Fibroblast of villous mesenchyme (primary cell): ENCODE results near the gene RPS23. TPM values are rescaled to one million over a fixed set of nuclear protein-coding genes. Genes with fewer than 3 reads are reported as not detected.
A peak's percentile ranks its signal among the peaks of the same experiment; 100 is the strongest.
"Not testable (repeated sequence)": the region's sequence is repeated elsewhere in the genome, so short reads cannot be mapped to it uniquely, and the experiment has no call there.

Source experiments
- DNase-seq: peaks from one replicate; pipeline ENCODE4 v3.0.0-alpha.2; 2010; ENCODE audit warnings: low read depth
- H3K4me3 ChIP-seq: 2 replicates; pipeline ENCODE4 v1.5.1; 2011; ENCODE audit warnings: low read depth, mild to moderate bottlenecking, low read length
- CTCF ChIP-seq: IDR thresholded peaks from 2 replicates; pipeline ENCODE4 v1.5.1; 2012; ENCODE audit warnings: low read depth, mild to moderate bottlenecking, low read length; ENCODE audit not compliant: insufficient read depth
- total RNA-seq: library from RNA; depleted of rRNA; stranded (reverse); fragments of >200 nt; gene quantifications from 2 replicates; pipeline ENCODE4 v1.2.3, GENCODE V29; 2012

The RPS23 gene
- total RNA-seq, 1 donor = 2,371 TPM

DNA sequence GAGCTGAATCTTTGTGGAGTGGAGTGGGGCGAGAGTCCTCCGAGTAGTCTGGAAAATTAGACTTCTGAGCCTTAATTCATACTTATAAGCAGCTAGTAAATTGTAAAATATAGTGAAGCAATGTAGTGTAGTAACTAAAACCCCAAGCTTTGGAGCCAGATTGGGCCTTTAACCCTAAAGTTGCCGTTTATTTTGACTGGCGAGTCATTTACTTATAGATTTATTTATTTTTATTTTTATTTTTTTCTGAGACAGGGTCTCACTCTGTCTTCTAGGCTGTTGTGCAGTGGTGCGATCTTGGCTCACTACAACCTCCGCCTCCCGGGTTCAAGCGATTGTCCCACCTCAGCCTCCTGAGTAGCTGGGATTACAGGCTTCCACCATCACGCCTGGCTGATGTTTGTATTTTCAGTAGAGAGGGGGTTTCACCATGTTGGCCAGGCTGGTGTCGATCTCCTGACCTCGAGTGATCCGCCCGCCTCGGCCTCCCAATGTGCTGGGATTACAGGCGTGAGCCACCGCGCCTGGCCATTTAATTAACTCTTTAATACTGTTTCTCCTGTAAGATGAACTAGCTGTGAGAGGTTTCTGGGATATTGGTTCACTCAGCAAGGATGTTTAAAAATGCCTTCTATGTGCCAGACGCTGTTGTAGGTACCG lies 687 bp upstream of the RPS23 start:
- H3K4me3 ChIP-seq = peak overlapping the region; percentile 77
- no peak for DNase-seq
- TF ChIP-seq CTCF = no peak

GRCh38 chr5:82277613-82277986 lies 554 bp downstream of the RPS23 start:
- peak; percentile 12 for DNase-seq

DNA sequence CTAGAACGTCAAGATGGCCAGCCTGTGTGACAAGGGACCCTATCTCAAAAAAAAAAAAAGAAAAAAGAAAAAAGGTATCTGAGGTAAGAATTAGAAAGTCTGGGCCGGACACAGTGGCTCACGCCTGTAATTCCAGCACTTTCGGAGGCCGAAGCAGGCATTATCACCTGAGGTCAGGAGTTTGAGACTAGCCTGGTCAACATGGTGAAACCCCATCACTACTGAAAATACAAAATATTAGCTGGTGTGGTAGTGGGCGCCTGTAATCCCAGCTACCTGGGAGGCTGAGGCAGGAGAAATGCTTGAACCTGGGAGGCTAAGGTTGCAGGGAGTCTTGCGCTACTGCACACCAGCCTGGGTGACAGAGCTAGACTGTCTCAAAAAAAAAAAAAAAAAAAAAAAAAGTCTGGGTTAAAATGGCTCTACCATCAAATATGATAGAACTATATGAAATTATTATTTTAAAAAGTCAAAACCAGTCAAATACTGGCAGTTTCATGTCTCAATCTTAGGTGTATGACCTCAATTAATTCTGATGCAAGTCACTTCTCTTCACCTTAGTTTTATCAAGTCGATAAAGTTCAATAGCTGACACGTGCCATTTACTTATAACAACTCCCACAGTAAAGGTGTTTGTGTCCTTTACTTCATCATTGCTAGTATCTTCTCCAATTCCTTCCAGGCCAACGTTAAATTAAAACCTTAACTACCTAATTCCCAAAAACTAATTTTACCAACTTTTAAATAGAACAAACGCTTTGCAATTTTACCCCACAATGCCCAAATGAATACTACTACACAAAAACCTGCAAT lies 1.1 kb downstream of the RPS23 start:
- DNase-seq = no peak
- peak overlapping the region; percentile 77 for H3K4me3 ChIP-seq
- no peak for TF ChIP-seq CTCF

More at GRCh38 chr5:82277613-82277986, 554 bp downstream of the RPS23 start:
- TF ChIP-seq CTCF = no peak
- peak overlapping the region; percentile 77 for H3K4me3 ChIP-seq

DNA sequence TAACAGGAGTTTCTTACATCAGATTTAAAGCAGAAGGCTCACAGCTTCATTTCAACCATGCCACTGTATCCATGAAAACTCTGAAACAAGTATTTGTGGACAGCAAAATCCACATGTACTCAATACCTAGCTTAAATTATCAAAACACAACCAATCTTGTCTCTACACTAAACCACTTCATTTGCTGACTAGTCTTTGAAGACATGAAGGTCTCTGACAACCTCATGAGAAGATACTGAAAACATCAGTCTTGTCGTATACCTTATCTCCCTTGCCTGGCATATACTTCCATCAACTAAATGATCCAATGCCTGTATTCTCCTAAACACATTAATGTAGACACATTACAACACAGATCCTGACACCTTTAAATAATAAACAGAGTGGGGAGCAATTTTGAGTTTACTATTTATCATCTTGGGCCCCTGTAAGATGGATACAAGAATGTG lies 2.9 kb downstream of the RPS23 start:
- TF ChIP-seq CTCF = no peak
- no peak overlapping the region for H3K4me3 ChIP-seq
- DNase-seq = no peak

- DNase-seq = no peak
- no peak for TF ChIP-seq CTCF
- H3K4me3 ChIP-seq = no peak overlapping the region
Measured at GRCh38 chr5:82274343-82275211, 3.6 kb downstream of the RPS23 start.

DNA sequence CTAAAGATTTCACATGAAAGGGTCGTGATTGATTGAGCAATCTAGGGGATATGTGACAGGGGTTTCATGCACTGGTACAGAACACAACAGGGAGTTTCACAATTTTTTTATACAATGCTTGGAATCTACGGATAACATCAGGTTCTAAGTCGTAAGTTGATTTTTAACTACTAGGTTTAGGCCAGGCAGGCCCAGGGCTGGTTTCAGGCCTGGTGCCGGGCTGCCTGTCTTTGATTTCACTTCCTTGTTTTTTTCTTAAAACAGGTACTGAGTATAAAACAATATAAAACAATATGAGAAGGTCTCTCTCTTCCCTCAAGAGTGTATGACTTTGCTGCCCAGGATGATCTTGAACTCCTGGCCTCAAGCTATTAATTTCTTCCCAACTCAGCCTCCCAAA lies 4.7 kb downstream of the RPS23 start:
- not testable (repeated sequence) for H3K4me3 ChIP-seq, DNase-seq

DNA sequence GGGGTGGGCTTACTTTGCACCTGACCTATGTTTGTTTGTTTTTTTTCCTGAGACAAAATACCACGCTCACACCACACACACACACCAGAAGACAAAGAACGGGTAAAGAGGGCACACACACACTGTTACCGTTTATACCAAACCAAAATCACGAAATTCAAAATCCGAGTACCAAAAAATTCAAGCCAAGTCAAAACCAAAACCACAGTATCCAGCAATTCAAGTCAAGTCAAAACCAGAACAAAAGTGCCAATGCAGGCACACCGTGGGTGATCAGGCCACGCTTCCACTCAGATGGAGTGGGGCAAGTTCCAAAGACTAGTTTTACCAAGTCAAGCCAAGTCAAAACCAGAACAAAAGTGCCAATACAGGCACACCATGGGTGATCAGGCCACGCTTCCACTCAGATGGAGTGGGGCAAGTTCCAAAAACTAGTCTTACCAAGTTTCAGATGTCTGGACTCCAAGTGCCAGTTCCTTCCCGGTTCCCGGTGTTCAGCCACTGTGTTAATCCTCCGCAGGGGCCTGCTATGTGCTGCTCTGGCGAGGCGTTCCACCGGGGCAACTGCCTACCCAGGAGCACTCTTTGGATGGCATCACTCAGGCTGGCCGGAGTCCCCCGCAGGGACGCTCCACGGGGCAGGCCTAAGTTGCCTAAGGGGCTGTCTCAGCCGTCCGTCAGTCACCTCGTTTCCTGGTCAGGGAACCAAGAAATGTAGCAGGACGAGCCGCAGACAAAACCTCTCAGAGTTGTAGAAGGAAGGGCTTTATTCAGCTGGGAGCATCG lies 5.4 kb downstream of the RPS23 start:
- DNase-seq, H3K4me3 ChIP-seq: not testable (repeated sequence)

DNA sequence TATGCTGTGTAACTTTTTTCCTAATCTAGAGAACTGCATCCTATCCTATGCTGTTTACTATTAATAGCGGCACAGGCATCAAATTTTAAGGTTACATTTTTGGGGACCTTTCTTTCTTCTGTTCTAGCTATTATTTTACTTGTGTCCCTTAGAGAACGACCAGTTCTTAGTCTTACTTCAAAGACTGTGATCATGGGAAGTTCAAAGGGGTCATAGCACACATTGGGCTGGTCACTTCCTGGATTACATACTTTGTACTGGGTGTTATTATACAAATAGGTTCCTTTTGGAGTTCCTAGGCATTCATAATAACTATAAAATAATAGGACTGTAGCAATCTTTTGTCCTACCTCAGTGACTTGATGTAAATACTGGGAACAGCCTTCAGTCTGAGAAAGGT lies 8.8 kb downstream of the RPS23 start:
- not testable (repeated sequence) for H3K4me3 ChIP-seq, DNase-seq

GRCh38 chr5:82267297-82267933 lies 10.7 kb downstream of the RPS23 start:
- DNase-seq, H3K4me3 ChIP-seq: not testable (repeated sequence)
